GM18870 (cell line): ENCODE data around the gene DPP10.
"Not testable (repeated sequence)": the region's sequence is repeated elsewhere in the genome, so short reads cannot be mapped to it uniquely, and the experiment has no call there.

Source experiments
- ATAC-seq: cut with Tn5 transposase; IDR thresholded peaks from one replicate; pipeline ENCODE4 v1.9.1; 2021; ENCODE audit warnings: moderate library complexity; ENCODE audit not compliant: unreplicated experiment

Gene DPP10

GRCh38 chr2:114937366-114937930 lies 495.0 kb downstream of the DPP10 start:
- ATAC-seq, result no peak

- no peak for ATAC-seq
Measured at GRCh38 chr2:114940785-114941458, 498.5 kb downstream of the DPP10 start.

- ATAC-seq, result no peak
Measured at GRCh38 chr2:114949228-114949804, 506.9 kb downstream of the DPP10 start.

- no peak for ATAC-seq
Measured at GRCh38 chr2:114960389-114960788, 517.9 kb downstream of the DPP10 start.

- no peak for ATAC-seq
Measured at GRCh38 chr2:114962532-114962931, 520.1 kb downstream of the DPP10 start.

- ATAC-seq, result no peak
Measured at GRCh38 chr2:114968748-114969400, 526.4 kb downstream of the DPP10 start.

GRCh38 chr2:115004321-115004720 lies 561.9 kb downstream of the DPP10 start:
- ATAC-seq, result not testable (repeated sequence)

GRCh38 chr2:115011721-115012120 lies 569.3 kb downstream of the DPP10 start:
- ATAC-seq, result no peak

- ATAC-seq, result not testable (repeated sequence)
Measured at GRCh38 chr2:115022013-115022412, 579.6 kb downstream of the DPP10 start.

- no peak for ATAC-seq
Measured at GRCh38 chr2:115034801-115035200, 592.4 kb downstream of the DPP10 start.

GRCh38 chr2:115036818-115037217 lies 594.4 kb downstream of the DPP10 start:
- no peak for ATAC-seq

GRCh38 chr2:115057473-115057872 lies 615.0 kb downstream of the DPP10 start:
- no peak for ATAC-seq

GRCh38 chr2:115070002-115070401 lies 627.6 kb downstream of the DPP10 start:
- ATAC-seq, result no peak

- ATAC-seq, result no peak
Measured at GRCh38 chr2:115071534-115071933, 629.1 kb downstream of the DPP10 start.

- ATAC-seq, result no peak
Measured at GRCh38 chr2:115075800-115076199, 633.4 kb downstream of the DPP10 start.

GRCh38 chr2:115077626-115078025 lies 635.2 kb downstream of the DPP10 start:
- no peak for ATAC-seq

- ATAC-seq, result no peak
Measured at GRCh38 chr2:115083225-115083624, 640.8 kb downstream of the DPP10 start.

- ATAC-seq, result no peak
Measured at GRCh38 chr2:115083711-115084110, 641.3 kb downstream of the DPP10 start.

- no peak for ATAC-seq
Measured at GRCh38 chr2:115084446-115084845, 642.0 kb downstream of the DPP10 start.

GRCh38 chr2:115086051-115086620 lies 643.7 kb downstream of the DPP10 start:
- not testable (repeated sequence) for ATAC-seq

GRCh38 chr2:115094441-115094840 lies 652.0 kb downstream of the DPP10 start:
- ATAC-seq, result no peak

GRCh38 chr2:115105966-115106365 lies 663.5 kb downstream of the DPP10 start:
- no peak for ATAC-seq
